ENCODE data around the gene SDK1.
"Not testable (repeated sequence)": the region's sequence is repeated elsewhere in the genome, so short reads cannot be mapped to it uniquely, and the experiment has no call there.

- TF ChIP-seq, protein P1, sequence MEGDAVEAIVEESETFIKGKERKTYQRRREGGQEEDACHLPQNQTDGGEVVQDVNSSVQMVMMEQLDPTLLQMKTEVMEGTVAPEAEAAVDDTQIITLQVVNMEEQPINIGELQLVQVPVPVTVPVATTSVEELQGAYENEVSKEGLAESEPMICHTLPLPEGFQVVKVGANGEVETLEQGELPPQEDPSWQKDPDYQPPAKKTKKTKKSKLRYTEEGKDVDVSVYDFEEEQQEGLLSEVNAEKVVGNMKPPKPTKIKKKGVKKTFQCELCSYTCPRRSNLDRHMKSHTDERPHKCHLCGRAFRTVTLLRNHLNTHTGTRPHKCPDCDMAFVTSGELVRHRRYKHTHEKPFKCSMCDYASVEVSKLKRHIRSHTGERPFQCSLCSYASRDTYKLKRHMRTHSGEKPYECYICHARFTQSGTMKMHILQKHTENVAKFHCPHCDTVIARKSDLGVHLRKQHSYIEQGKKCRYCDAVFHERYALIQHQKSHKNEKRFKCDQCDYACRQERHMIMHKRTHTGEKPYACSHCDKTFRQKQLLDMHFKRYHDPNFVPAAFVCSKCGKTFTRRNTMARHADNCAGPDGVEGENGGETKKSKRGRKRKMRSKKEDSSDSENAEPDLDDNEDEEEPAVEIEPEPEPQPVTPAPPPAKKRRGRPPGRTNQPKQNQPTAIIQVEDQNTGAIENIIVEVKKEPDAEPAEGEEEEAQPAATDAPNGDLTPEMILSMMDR (IDR thresholded peaks at IDR 0.05), result not testable (repeated sequence)
- not testable (repeated sequence) for TF ChIP-seq POLR2A (IDR thresholded peaks at IDR 0.05)
Observed at GRCh38 chr7:4094158-4094557, 793.1 kb downstream of the SDK1 start.

Data from uterus (tissue), 2 donors.